GM18505 (cell line): ENCODE results near the gene CCDC110.

ENCODE experiments used
- ATAC-seq: cut with Tn5 transposase; IDR thresholded peaks from one replicate; pipeline ENCODE4 v1.9.1; 2021; ENCODE audit not compliant: unreplicated experiment
- POLR2A ChIP-seq: IDR thresholded peaks from 4 replicates; pipeline ENCODE4 v1.6.1; 2011; ENCODE audit warnings: borderline replicate concordance; ENCODE audit not compliant: insufficient read depth, insufficient read length; ENCODE audit errors: extremely low read depth

Gene CCDC110

DNA sequence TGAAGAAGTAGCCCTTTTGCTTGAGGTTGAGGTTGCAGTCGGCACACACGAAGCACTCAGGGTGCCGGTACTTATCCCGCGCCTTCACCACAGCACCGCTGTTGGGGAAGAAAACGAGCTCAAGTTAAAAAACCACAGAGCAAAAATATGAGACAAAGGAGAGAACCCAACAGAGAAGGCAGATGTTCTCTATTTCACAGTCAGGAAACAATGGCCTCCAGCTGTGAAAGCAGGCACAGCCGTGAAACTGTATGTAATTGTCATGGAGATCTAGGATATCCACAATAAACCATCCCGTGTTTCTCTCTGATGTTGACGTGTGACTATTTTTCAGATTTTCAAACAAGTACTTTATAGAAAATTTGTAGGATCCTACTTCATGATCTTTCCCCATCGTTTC lies 30.9 kb upstream of the CCDC110 start:
- ATAC-seq: no peak
- no peak for TF ChIP-seq POLR2A

DNA sequence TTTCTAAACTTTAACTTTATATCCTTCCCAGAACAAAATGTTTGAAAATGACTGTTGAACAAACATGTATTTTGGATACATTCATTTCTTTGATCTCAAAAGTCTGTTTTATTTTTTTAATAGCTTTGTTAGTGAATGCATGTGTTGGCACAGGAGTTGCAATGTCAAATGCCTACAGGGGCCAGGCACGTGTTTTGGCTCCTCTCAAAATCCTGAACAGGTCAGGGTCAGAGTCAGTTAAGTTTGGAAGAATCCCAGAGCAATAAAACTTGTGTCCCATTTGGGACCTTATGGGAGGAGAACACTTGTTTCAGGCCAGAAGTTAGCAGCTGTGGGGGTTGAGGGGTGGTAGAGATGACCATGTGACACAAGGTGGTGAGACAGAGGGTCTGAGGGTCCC lies 29.0 kb upstream of the CCDC110 start:
- no peak for TF ChIP-seq POLR2A
- ATAC-seq: no peak

DNA sequence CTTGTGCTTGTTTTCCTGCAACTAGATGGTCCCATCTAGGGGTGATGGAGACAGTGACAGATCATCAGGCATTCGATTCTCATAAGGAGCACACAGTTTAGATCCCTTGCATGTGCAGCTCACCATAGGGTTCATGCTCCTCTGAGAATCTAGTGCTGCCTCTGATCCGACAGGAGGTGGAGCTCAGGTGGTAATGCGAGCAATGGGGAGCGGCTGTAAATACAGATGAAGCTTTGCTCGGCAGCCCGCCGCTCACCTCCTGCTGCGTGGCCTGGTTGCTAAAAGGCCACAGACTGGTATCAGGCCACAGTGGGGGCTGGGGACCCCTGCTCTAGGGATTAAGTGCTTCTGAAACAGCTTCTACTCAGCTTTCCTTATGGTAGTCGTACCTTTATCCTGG lies 28.5 kb upstream of the CCDC110 start:
- no peak for ATAC-seq

DNA sequence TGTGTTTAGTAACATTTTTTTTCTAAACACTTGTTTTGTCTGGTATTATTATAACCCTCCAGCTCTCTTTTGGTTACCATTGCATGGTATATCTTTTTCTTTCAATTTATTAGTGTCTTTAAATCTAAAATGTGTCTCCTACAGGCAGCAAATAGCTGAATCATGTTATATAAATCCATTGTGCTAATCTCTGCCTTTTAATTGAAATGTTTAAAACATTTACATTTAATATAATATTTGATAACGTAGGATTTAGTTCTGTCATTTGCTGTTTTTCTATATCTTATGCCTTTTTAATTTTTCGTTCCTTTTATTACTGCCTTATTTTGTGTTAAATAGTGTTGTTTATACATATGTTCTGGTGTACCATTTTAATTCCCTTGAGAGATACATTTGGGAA lies 17.1 kb upstream of the CCDC110 start:
- no peak for ATAC-seq
- TF ChIP-seq POLR2A: no peak

More for the DNA sequence above, 28.5 kb upstream of the CCDC110 start:
- no peak for TF ChIP-seq POLR2A

DNA sequence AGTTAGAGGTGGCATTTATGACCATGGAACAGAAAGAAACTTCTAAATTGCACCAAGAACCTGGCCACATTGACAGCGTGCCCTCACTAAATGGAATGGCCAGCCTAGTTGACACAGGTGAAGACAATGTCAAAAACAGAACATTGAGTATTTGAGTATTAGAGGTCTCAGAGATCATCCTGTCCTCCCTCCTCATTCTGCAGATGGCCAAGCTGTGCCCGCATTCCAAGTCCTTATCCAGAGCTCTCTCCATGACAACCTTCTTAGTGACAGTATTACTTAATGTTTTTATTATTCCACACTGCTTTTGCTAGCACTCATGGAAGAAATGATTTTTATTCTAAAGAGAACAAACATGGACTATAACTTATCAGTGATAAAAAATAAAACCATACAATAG lies 9.9 kb upstream of the CCDC110 start:
- no peak for TF ChIP-seq POLR2A
- ATAC-seq: no peak

DNA sequence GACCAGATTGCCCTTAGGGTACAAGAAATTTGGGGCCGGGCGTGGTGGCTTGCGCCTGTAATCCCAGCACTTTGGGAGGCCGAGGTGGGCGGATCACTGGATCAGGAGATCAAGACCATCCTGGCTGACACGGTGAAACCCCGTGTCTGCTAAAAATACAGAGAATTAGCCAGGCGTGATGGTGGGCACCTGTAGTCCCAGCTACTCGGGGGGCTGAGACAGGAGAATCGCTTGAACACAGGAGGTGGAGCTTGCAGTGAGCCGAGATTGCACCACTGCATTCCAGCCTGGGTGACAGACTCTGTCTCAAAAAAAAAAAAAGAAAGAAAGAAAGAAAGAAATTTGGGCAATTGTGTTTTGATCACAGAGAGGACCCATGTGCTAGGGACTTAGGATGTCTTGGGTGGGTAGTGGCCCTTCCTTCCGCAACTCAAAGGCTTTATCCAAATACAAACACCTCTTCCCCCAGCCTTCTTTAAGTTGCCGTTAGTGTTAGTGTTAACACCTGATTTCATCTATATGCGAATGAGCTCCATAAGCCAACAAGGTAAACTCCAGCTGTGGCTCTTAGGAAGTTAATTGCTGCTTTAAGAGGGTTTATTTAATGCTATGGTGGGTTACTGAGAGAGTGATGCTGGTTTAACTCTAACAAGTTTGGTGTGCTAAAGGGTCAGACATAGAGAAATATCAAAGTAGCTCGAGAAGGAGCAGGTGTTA lies 8.6 kb upstream of the CCDC110 start:
- peak; percentile 30 for ATAC-seq
- TF ChIP-seq POLR2A: no peak

DNA sequence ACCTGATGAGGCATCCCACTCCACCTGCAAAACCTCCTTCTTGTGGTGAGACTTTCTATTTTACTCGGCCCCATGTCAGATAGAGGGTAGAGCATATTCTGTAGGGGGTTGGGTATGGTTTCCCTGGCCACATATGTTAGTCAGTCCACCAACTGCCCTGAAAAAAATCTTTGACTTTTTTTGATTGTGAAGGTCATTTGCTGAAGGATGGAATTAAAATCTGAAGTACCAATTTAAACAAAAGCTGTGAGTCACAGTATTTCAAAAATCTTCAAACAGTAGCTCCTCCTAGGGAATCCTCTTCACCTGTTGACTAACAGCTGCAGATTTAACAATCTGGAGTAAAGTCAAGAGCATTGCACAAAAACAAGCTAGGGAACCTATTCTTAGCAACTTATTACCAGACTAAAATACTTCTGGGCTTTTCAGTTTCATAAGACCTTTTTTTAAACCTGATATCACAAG lies 8.0 kb upstream of the CCDC110 start:
- ATAC-seq: peak; percentile 89

DNA sequence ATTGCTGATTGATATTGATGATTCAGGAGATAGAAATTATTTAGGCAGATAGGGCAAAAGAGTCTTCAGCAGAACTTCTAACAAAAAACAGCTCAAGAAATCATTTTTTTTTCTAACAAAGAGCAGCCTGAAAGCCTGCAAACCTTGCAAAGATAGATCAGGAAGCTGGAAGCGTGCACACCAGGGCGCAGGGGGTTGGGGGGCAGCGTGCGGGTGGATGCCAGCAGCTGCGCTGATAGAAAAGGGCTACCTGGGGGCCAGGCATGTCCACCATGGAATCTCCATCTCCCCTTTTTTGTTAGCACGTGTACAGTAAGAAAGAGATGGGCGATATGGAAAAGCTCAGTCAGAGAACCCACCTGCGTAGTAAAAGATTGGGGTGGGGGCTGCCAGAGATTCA lies 1.7 kb upstream of the CCDC110 start:
- ATAC-seq: no peak
- TF ChIP-seq POLR2A: no peak

More for the DNA sequence above, 8.0 kb upstream of the CCDC110 start:
- TF ChIP-seq POLR2A: no peak

DNA sequence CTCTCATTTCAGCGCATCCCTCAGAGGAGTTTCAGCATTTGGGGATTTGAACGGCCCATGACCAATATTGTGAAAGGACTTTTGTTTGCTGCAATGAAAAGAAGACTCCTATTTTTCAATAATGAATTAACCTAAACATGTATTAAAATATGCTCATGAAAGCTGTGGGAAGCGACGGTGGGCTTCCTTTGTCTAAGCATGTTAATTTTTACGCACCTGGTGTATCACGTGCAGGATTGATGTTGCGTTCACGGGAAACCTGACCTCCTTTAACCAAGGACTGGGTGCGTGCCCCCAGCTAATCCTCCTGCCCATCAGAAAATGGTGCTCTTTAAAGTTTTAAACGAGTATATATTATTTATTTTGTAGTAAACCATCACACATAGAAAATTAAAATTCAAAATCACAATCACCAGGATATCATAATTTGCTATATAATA lies 590 bp upstream of the CCDC110 start:
- no peak for TF ChIP-seq POLR2A
- ATAC-seq: peak; percentile 2

DNA sequence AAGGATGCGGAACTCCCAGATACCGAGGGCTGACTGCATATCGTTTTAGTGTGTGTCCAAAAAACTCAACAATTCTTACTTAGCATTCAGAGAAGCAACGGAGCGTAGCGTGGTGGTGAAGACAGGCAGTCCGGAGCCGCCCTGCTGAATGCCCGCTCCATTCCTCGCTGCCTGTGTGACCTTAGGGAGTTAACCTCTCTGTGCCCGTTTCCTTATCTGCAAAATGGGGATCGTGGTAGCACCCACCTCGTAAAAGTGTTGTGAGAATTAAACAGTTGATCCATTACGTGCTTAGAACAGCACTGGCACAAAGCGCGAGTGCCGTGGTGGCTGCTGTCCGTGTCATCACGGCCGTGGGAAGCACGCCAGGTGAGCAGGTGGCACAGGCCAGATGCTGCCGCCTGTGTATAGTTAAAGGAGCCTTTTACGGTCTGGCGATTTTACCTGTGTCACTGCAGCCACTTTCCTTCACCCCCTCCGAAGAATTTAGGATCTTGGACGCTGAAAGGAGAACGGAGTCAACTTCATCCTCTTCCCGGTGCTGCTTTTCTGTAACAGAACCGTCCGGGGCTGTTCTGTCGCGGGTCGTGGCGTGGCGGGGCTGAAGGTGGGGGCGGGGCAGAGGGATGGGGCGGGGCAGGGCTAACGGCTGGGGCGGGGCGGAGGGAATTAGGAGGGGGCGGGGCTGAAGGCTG lies 885 bp downstream of the CCDC110 start:
- peak; percentile 19 for ATAC-seq

DNA sequence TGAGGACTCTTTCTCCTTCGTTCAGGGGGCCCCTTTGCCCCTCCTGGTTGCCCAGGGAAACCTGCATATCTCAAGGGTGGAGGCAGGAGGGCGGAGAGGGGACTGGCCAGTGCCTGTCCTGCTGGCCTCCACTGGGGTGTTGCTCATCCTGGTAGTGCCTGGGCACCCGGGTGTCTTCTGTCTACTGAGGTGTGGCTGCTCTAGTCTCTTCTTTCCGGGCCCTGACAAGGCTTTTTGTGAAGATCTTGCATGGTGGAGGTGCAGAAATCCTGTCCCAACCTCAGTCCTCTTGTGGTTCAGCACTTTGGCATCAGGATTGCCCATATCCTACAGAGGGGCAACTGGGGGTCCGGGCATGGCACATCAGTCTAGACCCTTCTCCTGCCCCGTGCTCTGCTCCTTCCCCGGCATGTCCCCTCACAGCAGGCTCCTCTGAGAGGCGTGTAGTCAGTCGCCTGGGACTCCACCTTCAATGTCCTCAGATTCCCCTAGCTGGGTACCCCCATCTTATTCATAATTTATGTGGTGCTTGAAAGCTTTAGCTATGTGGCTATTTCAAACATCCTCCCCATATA lies 1.9 kb downstream of the CCDC110 start:
- no peak for TF ChIP-seq POLR2A
- no peak for ATAC-seq

More for the DNA sequence above, 885 bp downstream of the CCDC110 start:
- TF ChIP-seq POLR2A: no peak

DNA sequence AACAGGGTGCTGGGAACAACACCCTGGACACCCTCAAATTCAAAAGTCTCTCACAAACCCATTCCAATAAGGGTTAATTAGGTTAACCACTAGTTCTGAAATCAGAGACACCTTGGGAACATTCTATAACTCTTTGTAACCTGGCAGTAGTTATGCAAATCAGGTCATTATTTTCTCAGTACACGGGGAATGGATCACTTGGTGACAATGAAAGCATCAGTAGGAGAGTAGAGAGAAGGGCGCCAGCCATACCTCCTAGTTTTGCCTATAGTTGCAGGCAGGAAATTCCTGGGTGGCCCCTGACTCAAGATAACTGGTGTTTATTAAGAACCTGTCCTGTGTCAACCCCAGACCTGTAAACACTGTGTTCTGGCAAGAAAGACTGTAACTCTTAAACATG lies 2.5 kb downstream of the CCDC110 start:
- TF ChIP-seq POLR2A: no peak
- no peak for ATAC-seq

DNA sequence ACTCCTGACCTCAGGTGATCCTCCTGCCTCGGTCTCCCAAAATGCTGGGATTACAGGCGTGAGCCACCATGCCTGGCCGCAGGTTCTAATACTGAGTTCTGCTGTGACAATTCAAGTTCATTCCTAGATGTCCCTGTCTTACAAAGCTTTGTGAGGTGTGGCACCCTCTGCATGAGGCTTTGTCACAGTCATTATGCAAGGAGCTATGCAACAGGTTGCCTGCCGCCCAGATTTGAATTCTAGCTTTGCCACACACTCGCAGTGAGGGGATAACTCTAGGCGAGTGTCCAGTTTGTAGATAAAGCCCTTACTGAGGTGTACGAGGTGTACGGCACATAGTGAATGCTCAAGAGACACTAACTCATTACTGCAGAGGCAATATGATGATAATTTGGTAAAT lies 3.5 kb downstream of the CCDC110 start:
- ATAC-seq: no peak
- TF ChIP-seq POLR2A: no peak

DNA sequence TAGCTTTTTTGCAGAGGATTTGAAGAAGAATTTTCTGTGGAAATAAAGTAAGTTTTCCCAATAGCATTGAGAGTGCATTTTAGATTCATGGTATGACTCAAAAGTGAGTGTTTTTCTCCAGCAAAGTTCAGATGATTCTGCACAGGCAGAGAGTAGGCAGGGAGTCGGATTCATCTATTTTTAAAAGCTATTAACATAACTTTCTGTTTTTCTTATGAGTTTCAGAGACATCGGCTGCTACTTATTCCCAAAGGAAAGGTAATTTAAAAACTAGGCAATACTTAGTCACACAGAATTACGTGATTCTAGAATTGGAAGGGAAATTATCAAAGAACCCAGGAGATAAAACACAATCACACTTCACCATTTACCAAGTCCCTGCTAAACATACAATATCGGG lies 4.4 kb downstream of the CCDC110 start:
- TF ChIP-seq POLR2A: no peak
- ATAC-seq: no peak

DNA sequence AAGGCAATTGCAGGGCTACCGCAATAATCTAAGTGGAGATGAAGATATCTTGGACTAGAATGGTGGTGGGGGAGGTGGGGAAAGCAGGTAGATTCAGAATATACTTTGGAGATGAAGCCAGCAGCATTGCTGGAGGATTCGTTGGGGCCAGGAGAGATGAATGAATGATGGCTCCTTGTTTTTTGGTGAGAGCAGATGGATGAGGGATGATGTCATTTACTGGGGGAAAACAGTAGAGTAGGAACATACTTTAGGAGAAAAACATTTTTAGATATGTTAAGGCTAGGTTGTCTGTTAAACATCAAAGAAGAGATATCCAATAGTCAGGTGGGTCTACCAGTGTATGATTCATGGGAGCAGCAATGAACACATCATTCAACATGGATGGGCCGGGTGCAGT lies 5.8 kb downstream of the CCDC110 start:
- no peak for ATAC-seq
- no peak for TF ChIP-seq POLR2A

DNA sequence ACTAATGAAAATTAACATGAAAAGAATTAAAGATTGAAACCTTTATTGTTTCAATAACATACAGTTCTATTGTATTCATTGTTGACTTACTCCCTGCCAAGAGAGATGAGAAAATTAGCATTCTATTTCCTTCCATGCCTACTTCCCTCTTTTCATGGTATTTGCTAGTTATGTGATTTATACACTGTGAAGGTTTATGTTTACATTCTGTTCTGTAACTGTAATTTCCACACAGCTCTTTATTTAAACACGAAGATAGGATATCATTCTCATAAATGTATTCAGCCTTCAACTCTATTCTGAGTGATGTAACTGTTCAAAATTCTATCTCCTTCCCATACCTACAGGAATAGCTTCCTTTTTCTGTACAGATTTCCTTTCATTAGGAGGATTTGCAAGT lies 6.6 kb downstream of the CCDC110 start:
- TF ChIP-seq POLR2A: no peak
- ATAC-seq: no peak
